CD14-positive monocyte (primary cell): Measurements from ENCODE around the gene ST3GAL4. TPM values are rescaled to one million over a fixed set of nuclear protein-coding genes. Genes with fewer than 3 reads are reported as not detected.

Experiments used
- DNase-seq, 3 donors: peaks; one replicate each; pipeline ENCODE4 v3.0.0-alpha.2; 2011 to 2022
- H2AFZ ChIP-seq: 2 replicates; pipeline ENCODE4 v1.6.0; 2012; ENCODE audit warnings: mild to moderate bottlenecking, low read depth, low read length, inconsistent platforms; ENCODE audit not compliant: insufficient read depth, poor library complexity, severe bottlenecking
- H3K27ac ChIP-seq, 2 donors: 1 replicate in 1 of 2; 2 replicates in 1 of 2; pipeline ENCODE4 v1.5.1; 2012 to 2013; ENCODE audit warnings: low read length in 2 of 2, control low read depth in 1 of 2, inconsistent platforms in 1 of 2, low read depth in 1 of 2, mild to moderate bottlenecking in 1 of 2
- H3K27me3 ChIP-seq, 2 donors: one replicate each; pipeline versions ENCODE4 v1.6.0 to v1.6.1; 2011 to 2013; ENCODE audit warnings: low read length in 2 of 2; ENCODE audit not compliant: control insufficient read depth in 2 of 2, insufficient read depth in 2 of 2
- H3K36me3 ChIP-seq, 2 donors: replicated peaks in 1 of 2; 1 replicate in 1 of 2; 2 replicates in 1 of 2; pipeline versions ENCODE4 v1.5.1 to v1.6.1; 2012 to 2013; ENCODE audit warnings: low read length in 2 of 2, control low read depth in 1 of 2, inconsistent platforms in 1 of 2, mild to moderate bottlenecking in 1 of 2; ENCODE audit not compliant: insufficient read depth in 2 of 2, control insufficient read depth in 1 of 2
- H3K4me1 ChIP-seq, 2 donors: 1 replicate in 1 of 2; 2 replicates in 1 of 2; pipeline versions ENCODE4 v1.5.1 to v1.6.1; 2012 to 2013; ENCODE audit warnings: low read length in 2 of 2, control low read depth in 1 of 2, inconsistent platforms in 1 of 2, mild to moderate bottlenecking in 1 of 2, moderate library complexity in 1 of 2; ENCODE audit not compliant: insufficient read depth in 2 of 2, control insufficient read depth in 1 of 2
- H3K4me2 ChIP-seq: replicated peaks from 2 replicates; pipeline ENCODE3; 2012; ENCODE audit warnings: low read length, moderate library complexity, mild to moderate bottlenecking; ENCODE audit not compliant: poor library complexity, severe bottlenecking; ENCODE audit errors: extremely low read depth
- H3K4me3 ChIP-seq, 3 experiments: fragments of 200-600 bp in 1 of 3; sonication (generic) in 1 of 3; replicated peaks in 1 of 3; 1 replicate in 2 of 3; 2 replicates in 1 of 3; pipeline ENCODE4 v1.5.1; 2011 to 2013; ENCODE audit warnings: low read length in 3 of 3, mild to moderate bottlenecking in 3 of 3, control low read depth in 2 of 3, low read depth in 2 of 3, inconsistent platforms in 1 of 3, moderate library complexity in 1 of 3
- H3K79me2 ChIP-seq: 2 replicates; pipeline ENCODE4 v1.6.0; 2012; ENCODE audit warnings: mild to moderate bottlenecking, control low read depth, inconsistent platforms, low read length, moderate library complexity; ENCODE audit not compliant: insufficient read depth
- H3K9ac ChIP-seq: 2 replicates; pipeline ENCODE4 v1.6.0; 2017; ENCODE audit warnings: low read length, mild to moderate bottlenecking; ENCODE audit not compliant: insufficient read depth, poor library complexity, severe bottlenecking
- H3K9me3 ChIP-seq, 2 donors: replicated peaks in 1 of 2; 1 replicate in 1 of 2; 2 replicates in 1 of 2; pipeline versions ENCODE4 v1.5.1 to v1.6.1; 2012 to 2013; ENCODE audit warnings: low read length in 2 of 2, control low read depth in 1 of 2; ENCODE audit not compliant: control insufficient read depth in 1 of 2, insufficient read depth in 1 of 2
- H4K20me1 ChIP-seq: 2 replicates; pipeline ENCODE4 v1.6.0; 2012; ENCODE audit warnings: mild to moderate bottlenecking, low read length, control low read depth, moderate library complexity; ENCODE audit not compliant: insufficient read depth
- H3K27ac Mint-ChIP-seq, 7 donors: one replicate each; pipeline ENCODE4 v1.8.0; 2020; ENCODE audit warnings: mild to moderate bottlenecking in 7 of 7, mixed read lengths in 7 of 7, moderate library complexity in 6 of 7, inconsistent platforms in 2 of 7
- H3K27me3 Mint-ChIP-seq, 3 donors: one replicate each; pipeline ENCODE4 v1.8.0; 2021 to 2022; ENCODE audit warnings: low read depth in 3 of 3, mild to moderate bottlenecking in 3 of 3, mixed read lengths in 3 of 3, moderate library complexity in 3 of 3, inconsistent platforms in 1 of 3
- H3K36me3 Mint-ChIP-seq, 2 donors: one replicate each; pipeline ENCODE4 v1.8.0; 2020; ENCODE audit warnings: mixed read lengths in 2 of 2, inconsistent platforms in 1 of 2, mild to moderate bottlenecking in 1 of 2
- H3K4me1 Mint-ChIP-seq: one replicate; pipeline ENCODE4 v1.8.0; 2020; ENCODE audit warnings: mild to moderate bottlenecking, mixed read lengths
- H3K4me3 Mint-ChIP-seq, 2 donors: one replicate each; pipeline ENCODE4 v1.8.0; 2020; ENCODE audit warnings: mild to moderate bottlenecking in 2 of 2, mixed read lengths in 2 of 2, moderate library complexity in 1 of 2
- H3K9me3 Mint-ChIP-seq, 7 donors: one replicate each; pipeline ENCODE4 v1.8.0; 2020 to 2022; ENCODE audit warnings: mixed read lengths in 7 of 7, mild to moderate bottlenecking in 6 of 7, moderate library complexity in 6 of 7, inconsistent platforms in 2 of 7
- WGBS: methylation state at CpG from one replicate; pipeline ENCODE4 v1.1.5; 2013; ENCODE audit warnings: missing lambda C conversion rate; ENCODE audit not compliant: insufficient coverage; 5-methylcytosine and 5-hydroxymethylcytosine counted together
- intact Hi-C, 2 donors: fragments of 100-400 bp; cut with micrococcal nuclease; formaldehyde crosslinking; loops; one replicate each; pipeline versions ENCODE4 v1.15.0 to v1.15.1; 2023
- polyA plus RNA-seq, 3 donors: library from polyadenylated mRNA; depleted of rRNA in 1 of 3; unstranded in 2 of 3; stranded (reverse) in 1 of 3; fragments of 300-500 nt in 2 of 3; fragments of >200 nt in 1 of 3; fragmentation: Illumina TruSeq in 2 of 3; gene quantifications; 1 replicate in 2 of 3; 2 replicates in 1 of 3; pipeline ENCODE4 v1.2.3, GENCODE V29; 2012 to 2021
- TF ChIP-seq, protein P1 (sequence below): fragments of 200-600 bp; IDR thresholded peaks from one replicate; pipeline ENCODE4 v1.8.0; 2022; ENCODE audit warnings: antibody characterized with exemption, mild to moderate bottlenecking

Gene ST3GAL4
- polyA plus RNA-seq, 3 donors: 7.8 to 14.3 (median 10.1) TPM

DNA sequence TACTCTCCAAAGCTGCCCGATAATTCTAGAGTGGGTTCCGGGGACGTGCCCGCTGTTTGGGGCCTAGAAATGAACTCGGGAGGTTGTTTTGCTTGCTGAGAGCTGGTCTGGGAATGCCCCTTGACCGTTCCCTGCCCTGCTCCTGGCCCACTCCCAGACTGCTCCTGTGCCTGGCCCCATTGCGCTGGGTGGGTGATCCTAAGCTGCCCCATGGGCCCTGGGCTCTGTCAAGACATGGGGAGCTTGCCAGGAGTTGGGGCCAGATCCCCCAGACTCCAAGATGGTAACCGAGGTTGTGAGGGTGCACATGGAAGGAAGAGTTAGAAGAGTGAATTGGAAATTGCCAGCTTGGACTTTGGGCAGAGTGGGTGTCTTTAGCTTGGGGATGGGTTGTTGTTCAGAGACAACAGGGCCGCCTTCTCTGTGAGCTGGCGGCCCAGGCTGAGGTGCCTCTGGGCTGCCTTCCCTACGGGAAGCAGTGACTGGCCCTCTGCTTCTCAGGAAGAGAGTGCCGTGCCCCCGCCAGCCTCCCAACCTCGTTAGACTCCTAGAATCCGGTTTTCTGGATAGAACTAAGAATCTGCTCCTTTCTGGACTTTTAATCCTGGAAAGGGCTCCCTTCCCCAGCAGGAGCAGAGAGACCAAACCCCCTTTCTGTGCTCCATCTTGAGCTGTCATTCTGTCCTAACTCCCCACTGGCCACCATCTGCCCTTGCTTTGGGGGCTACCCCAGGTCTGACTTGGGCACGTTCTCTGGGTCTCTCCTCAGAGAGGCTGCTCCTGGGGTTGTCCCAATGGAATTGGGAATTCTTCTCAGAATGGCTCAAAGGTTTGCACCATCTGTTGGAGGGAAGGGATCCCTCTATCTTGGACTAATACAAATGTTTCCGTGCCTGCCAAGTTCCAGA is 1.8 kb downstream of the ST3GAL4 start:
- Histone ChIP-seq H3K9me3 (no peaks in the 10 kb centered on the region), H3K79me2 (peaks cover 81% of the 10 kb centered on the region), H3K4me2 (peak overlapping the region; percentile 93), H3K27ac (peak overlapping the region in 1 of 2 donors; percentile 50), H3K4me1 (peaks cover 44 to 58% of the 10 kb centered on the region in 2 donors), H3K4me3 (peak overlapping the region in 1 of 3 experiments; percentile 81), H3K27me3 (no peaks in the 10 kb centered on the region), H3K36me3 (no peaks in the 10 kb centered on the region), H4K20me1 (peaks cover 7% of the 10 kb centered on the region), H2AFZ (peak overlapping the region; percentile 73), H3K9ac (peak overlapping the region; percentile 69)
- 82% methylated on average over 13 of the region's 17 CpGs for WGBS
- H3K9me3 Mint-ChIP-seq: no peaks in the 10 kb centered on the region
- TF ChIP-seq, protein P1, sequence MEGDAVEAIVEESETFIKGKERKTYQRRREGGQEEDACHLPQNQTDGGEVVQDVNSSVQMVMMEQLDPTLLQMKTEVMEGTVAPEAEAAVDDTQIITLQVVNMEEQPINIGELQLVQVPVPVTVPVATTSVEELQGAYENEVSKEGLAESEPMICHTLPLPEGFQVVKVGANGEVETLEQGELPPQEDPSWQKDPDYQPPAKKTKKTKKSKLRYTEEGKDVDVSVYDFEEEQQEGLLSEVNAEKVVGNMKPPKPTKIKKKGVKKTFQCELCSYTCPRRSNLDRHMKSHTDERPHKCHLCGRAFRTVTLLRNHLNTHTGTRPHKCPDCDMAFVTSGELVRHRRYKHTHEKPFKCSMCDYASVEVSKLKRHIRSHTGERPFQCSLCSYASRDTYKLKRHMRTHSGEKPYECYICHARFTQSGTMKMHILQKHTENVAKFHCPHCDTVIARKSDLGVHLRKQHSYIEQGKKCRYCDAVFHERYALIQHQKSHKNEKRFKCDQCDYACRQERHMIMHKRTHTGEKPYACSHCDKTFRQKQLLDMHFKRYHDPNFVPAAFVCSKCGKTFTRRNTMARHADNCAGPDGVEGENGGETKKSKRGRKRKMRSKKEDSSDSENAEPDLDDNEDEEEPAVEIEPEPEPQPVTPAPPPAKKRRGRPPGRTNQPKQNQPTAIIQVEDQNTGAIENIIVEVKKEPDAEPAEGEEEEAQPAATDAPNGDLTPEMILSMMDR: no peak
- peaks cover 0 to 12% (median 2%) of the 10 kb centered on the region in 3 donors for H3K27me3 Mint-ChIP-seq
- peak overlapping the region in 4 of 7 donors; percentile 9 to 81 (median 48) for H3K27ac Mint-ChIP-seq
- peaks cover 64% of the 10 kb centered on the region for H3K4me1 Mint-ChIP-seq
- peak overlapping the region; percentile 53 to 58 for H3K4me3 Mint-ChIP-seq
- peaks cover 2 to 6% of the 10 kb centered on the region in 2 donors for H3K36me3 Mint-ChIP-seq
- intact Hi-C loops: loop anchor here in 1 of 2 donors (5.0 kb wide), 1 partner anchor 45 kb away; no protein-coding TSS in a partner anchor
- DNase-seq: no peak

DNA sequence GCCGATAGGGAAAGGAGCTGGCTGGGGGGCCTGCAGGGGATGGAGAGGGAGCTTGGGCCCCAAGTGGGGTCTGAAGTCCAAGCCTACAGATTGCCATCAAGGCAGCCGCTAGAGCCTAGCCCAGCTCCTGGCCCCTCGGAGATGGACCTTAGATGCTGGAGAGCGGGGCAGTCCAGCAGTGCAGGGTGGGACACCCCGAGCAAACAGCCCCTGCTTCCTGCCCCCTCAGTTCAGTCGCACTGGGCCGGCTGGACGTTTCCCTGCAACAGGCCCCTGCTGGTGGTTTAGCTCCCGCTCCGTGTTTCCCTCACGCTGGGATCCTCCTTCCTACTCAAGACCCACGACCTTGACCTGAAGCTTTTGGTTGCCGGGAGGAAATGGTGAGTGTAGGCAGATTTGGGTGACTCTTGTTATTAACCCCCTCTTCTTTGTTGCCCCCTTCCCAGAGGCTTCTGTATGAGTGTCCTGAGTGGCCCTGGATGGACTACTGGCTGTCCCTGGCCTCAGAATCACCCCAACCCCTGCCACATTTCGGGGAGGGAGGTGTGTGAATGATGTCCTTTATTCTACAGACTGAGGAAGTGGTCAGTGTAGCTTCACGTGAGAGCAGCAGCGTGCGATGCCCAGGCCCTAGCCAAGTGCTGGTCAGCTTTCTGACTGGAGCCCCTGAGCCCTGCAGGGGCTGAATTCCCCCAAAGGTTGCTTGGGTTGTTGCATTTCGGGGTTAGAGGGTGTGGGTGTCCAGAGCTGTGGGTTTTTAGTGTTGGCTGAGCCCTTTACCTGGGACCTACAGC is 2.7 kb downstream of the ST3GAL4 start:
- Mint-ChIP-seq H3K4me3 (no peak overlapping the region), H3K27ac (peak overlapping the region in 2 of 7 donors; percentile 15 to 37), H3K9me3 (no peaks in the 10 kb centered on the region), H3K4me1 (peaks cover 58% of the 10 kb centered on the region), H3K27me3 (peaks cover 0 to 7% (median 4%) of the 10 kb centered on the region in 3 donors), H3K36me3 (peaks cover 6 to 10% of the 10 kb centered on the region in 2 donors)
- Histone ChIP-seq H3K27ac (no peak overlapping the region), H3K9ac (no peak overlapping the region), H3K79me2 (peaks cover 79% of the 10 kb centered on the region), H3K4me3 (no peak overlapping the region), H3K27me3 (no peaks in the 10 kb centered on the region), H3K9me3 (no peaks in the 10 kb centered on the region), H3K4me1 (peaks cover 40 to 50% of the 10 kb centered on the region in 2 donors), H3K4me2 (no peak overlapping the region), H3K36me3 (no peaks in the 10 kb centered on the region), H4K20me1 (peaks cover 7% of the 10 kb centered on the region), H2AFZ (no peak overlapping the region)
- intact Hi-C loops: loop anchor here in 1 of 2 donors (5.0 kb wide), 1 partner anchor 46 kb away; no protein-coding TSS in a partner anchor
- TF ChIP-seq, protein P1: no peak
- peak in 1 of 3 donors; percentile 35 for DNase-seq
- WGBS: 65% methylated on average over 7 of the region's 18 CpGs
